K562 (cell line): ENCODE measurements around the gene SMIM36. TPM values are rescaled to one million over a fixed set of nuclear protein-coding genes. Genes with fewer than 3 reads are reported as not detected.

Experiments used
- ATAC-seq: fragments of 200-7000 bp; cut with Tn5 transposase; 3 replicates; pipeline ENCODE4 v1.9.1; 2020; ENCODE audit warnings: moderate library complexity
- BruUV-seq: library from RNA; stranded (reverse); fragments of 400-500 nt; replicated peaks from 2 replicates; lab custom pipeline; 2021; lab: Mats Ljungman, UMichigan
- CTCF ChIA-PET: fragments of 300-600 bp; formaldehyde crosslinking; extraction: SDS; loops from one replicate; lab custom pipeline; 2021; ENCODE audit warnings: low intra/inter-chr PET ratio; lab: Yijun Ruan, JAX
- POLR2A ChIA-PET: fragments of 300-600, 350-650 bp; sonication (Branson Sonifier 250); formaldehyde crosslinking; extraction: SDS; loops from one replicate; lab custom pipeline; 2021; ENCODE audit warnings: antibody characterized with exemption, inconsistent platforms; lab: Yijun Ruan, JAX
- DNase-seq, 4 experiments: peaks; one replicate each; pipeline versions ENCODE4 v3.0.0 to v3.0.0-alpha.2; 2011 to 2018; ENCODE audit warnings: low spot score in 3 of 4, mixed read lengths in 3 of 4; ENCODE audit errors: extremely low read depth in 1 of 4
- FAIRE-seq: peaks from 2 replicates; lab custom pipeline; 2011; peaks lifted over from hg19 to GRCh38; lab: Jason Lieb, UNC
- H2AFZ ChIP-seq: 2 replicates; pipeline ENCODE4 v1.6.0; 2011; ENCODE audit warnings: low read depth, low read length, control low read depth, inconsistent platforms
- H3K27ac ChIP-seq: fragments of 200-600 bp; 3 replicates; pipeline ENCODE4 v1.8.0; 2011; ENCODE audit warnings: low read depth, mild to moderate bottlenecking, control low read depth, inconsistent platforms, low read length, moderate library complexity, mixed read lengths; ENCODE audit errors: extremely low read depth
- H3K27me3 ChIP-seq, 2 experiments: fragments of 300-600 bp in 1 of 2; 2 replicates in 1 of 2; 3 replicates in 1 of 2; pipeline versions ENCODE4 v1.6.0 to v1.8.0; 2011; ENCODE audit warnings: inconsistent platforms in 2 of 2, low read length in 2 of 2, mild to moderate bottlenecking in 1 of 2, mixed read lengths in 1 of 2, moderate library complexity in 1 of 2; ENCODE audit not compliant: control insufficient read depth in 2 of 2, insufficient read depth in 2 of 2
- H3K36me3 ChIP-seq: fragments of 300-600 bp; 3 replicates; pipeline ENCODE4 v1.8.0; 2011; ENCODE audit warnings: mild to moderate bottlenecking, low read length, inconsistent platforms; ENCODE audit not compliant: control insufficient read depth, insufficient read depth
- H3K4me1 ChIP-seq, 2 experiments: fragments of 200-600 bp in 1 of 2; replicated peaks in 1 of 2; 2 replicates in 1 of 2; 3 replicates in 1 of 2; pipeline versions ENCODE4 v1.5.1 to v1.8.0; 2011; ENCODE audit warnings: inconsistent platforms in 2 of 2, low read length in 2 of 2, mild to moderate bottlenecking in 1 of 2, mixed read lengths in 1 of 2, moderate library complexity in 1 of 2; ENCODE audit not compliant: control insufficient read depth in 2 of 2, insufficient read depth in 2 of 2
- H3K4me2 ChIP-seq: 2 replicates; pipeline ENCODE4 v1.6.1; 2011; ENCODE audit warnings: low read length, control low read depth, inconsistent platforms, mixed read lengths; ENCODE audit not compliant: insufficient read depth
- H3K4me3 ChIP-seq: fragments of 200-600 bp; sonication (generic), shearing (Covaris generic); 2 replicates; pipeline ENCODE4 v1.5.1; 2016; ENCODE audit warnings: control low read depth, inconsistent platforms
- H3K79me2 ChIP-seq: fragments of 200-600 bp; 3 replicates; pipeline ENCODE4 v1.8.0; 2011; ENCODE audit warnings: low read length, inconsistent platforms; ENCODE audit not compliant: control insufficient read depth, insufficient read depth
- H3K9ac ChIP-seq, 2 experiments: 2 replicates each; pipeline versions ENCODE4 v1.6.0 to v1.6.1; 2011; ENCODE audit warnings: low read depth in 2 of 2, low read length in 2 of 2, control low read depth in 1 of 2, inconsistent platforms in 1 of 2, mild to moderate bottlenecking in 1 of 2, mixed read lengths in 1 of 2; ENCODE audit not compliant: insufficient read depth in 1 of 2
- H3K9me1 ChIP-seq: one replicate; pipeline ENCODE4 v1.6.0; 2011; ENCODE audit warnings: inconsistent platforms, mild to moderate bottlenecking, low read length, moderate library complexity; ENCODE audit not compliant: control insufficient read depth, insufficient read depth
- H3K9me3 ChIP-seq: replicated peaks from 2 replicates; pipeline ENCODE4 v1.5.1; 2011; ENCODE audit warnings: low read depth, low read length, inconsistent platforms; ENCODE audit not compliant: control insufficient read depth, insufficient read depth
- H4K20me1 ChIP-seq: replicated peaks from 2 replicates; pipeline ENCODE4 v1.6.1; 2011; ENCODE audit warnings: low read length, inconsistent platforms, mixed read lengths; ENCODE audit not compliant: control insufficient read depth, insufficient read depth
- ARHGAP35 ChIP-seq: fragments of 450-650 bp; IDR thresholded peaks from 2 replicates; pipeline ENCODE4 v1.6.1; 2018; ENCODE audit not compliant: partially characterized antibody
- GMEB1 ChIP-seq: fragments of 250-450 bp; sonication (Bioruptor Pico); IDR thresholded peaks from 2 replicates; pipeline ENCODE4 v1.4.0; 2020; ENCODE audit warnings: mild to moderate bottlenecking
- HMG20B ChIP-seq: fragments of 250-450 bp; sonication (Bioruptor Pico); IDR thresholded peaks from 2 replicates; pipeline ENCODE4 v1.5.0; 2021; ENCODE audit warnings: mild to moderate bottlenecking
- KLF16 ChIP-seq: IDR thresholded peaks from 2 replicates; pipeline ENCODE4 v1.6.1; 2016; ENCODE audit warnings: antibody characterized with exemption
- L3MBTL2 ChIP-seq: fragments of 450-650 bp; IDR thresholded peaks from 2 replicates; pipeline ENCODE4 v1.6.1; 2016; ENCODE audit warnings: mild to moderate bottlenecking, moderate library complexity
- MYC ChIP-seq, 2 experiments: fragments of 250-450 bp in 1 of 2; sonication (Bioruptor Pico) in 1 of 2; IDR thresholded peaks; 2 replicates each; pipeline versions ENCODE4 v1.5.1 to v1.6.1; 2012 to 2021; ENCODE audit warnings: low read depth in 2 of 2, borderline replicate concordance in 1 of 2, improper control_type of control experiment in 1 of 2, low read length in 1 of 2, mild to moderate bottlenecking in 1 of 2, moderate library complexity in 1 of 2
- PHB2 ChIP-seq: fragments of 450-650 bp; IDR thresholded peaks from 2 replicates; pipeline ENCODE4 v1.6.1; 2017; ENCODE audit warnings: low read depth
- POU5F1 ChIP-seq: fragments of 150-350 bp; IDR thresholded peaks from 2 replicates; pipeline ENCODE4 v1.6.1; 2014; ENCODE audit warnings: borderline replicate concordance, low read length, low read depth, mild to moderate bottlenecking; ENCODE audit not compliant: partially characterized antibody
- SMARCA4 ChIP-seq: fragments of 450-650 bp; IDR thresholded peaks from 2 replicates; pipeline ENCODE4 v1.6.1; 2016
- TCF7 ChIP-seq: sonication (generic); IDR thresholded peaks from 2 replicates; pipeline ENCODE4 v1.6.1; 2016; ENCODE audit warnings: antibody characterized with exemption, borderline replicate concordance
- TFAM ChIP-seq: fragments of 250-450 bp; sonication (Bioruptor Pico); conservative IDR thresholded peaks from 2 replicates; pipeline ENCODE4 v1.5.0; 2021; ENCODE audit warnings: mild to moderate bottlenecking, moderate library complexity
- ZNF785 ChIP-seq: fragments of 250-450 bp; sonication (Bioruptor Pico); IDR thresholded peaks from 2 replicates; pipeline ENCODE4 v1.4.0; 2020; ENCODE audit warnings: mild to moderate bottlenecking
- WGBS: fragments of 100-300 bp; shearing (Covaris generic); methylation state at CpG from one replicate; pipeline ENCODE4 v1.1.6; 2016; ENCODE audit warnings: low coverage, mixed read lengths; ENCODE audit not compliant: insufficient coverage; ENCODE audit errors: missing lambda C conversion rate; 5-methylcytosine and 5-hydroxymethylcytosine counted together
- in situ Hi-C: fragments of 300-500 bp; cut with MboI; formaldehyde crosslinking; loops from 4 replicates; pipeline ENCODE4 v1.15.0; 2018; ENCODE audit warnings: inconsistent platforms, mixed read lengths
- intact Hi-C: fragments of 100-400 bp; cut with micrococcal nuclease; formaldehyde crosslinking; loops from 2 replicates; pipeline ENCODE4 v1.14.2; 2022
- polyA plus RNA-seq, 8 experiments: library from polyadenylated mRNA; depleted of rRNA in 4 of 8; stranded (reverse) in 5 of 8; unstranded in 3 of 8; fragments of >200 nt; fragmentation: Nextera tagmentation in 2 of 8; fragmentation: Illumina TruSeq in 1 of 8; extraction: Ambion mirVana in 2 of 8; extraction: Trizol in 1 of 8; gene quantifications; 2 replicates each; pipeline versions ENCODE4 v1.2.1 to v1.2.3, GENCODE V29; 2011 to 2014; ENCODE audit warnings: inconsistent platforms in 1 of 8, missing spikeins in 1 of 8
- total RNA-seq, 7 experiments: library from RNA; depleted of rRNA in 6 of 7; stranded (reverse); fragments of >200 nt in 6 of 7; fragmentation: Illumina TruSeq in 2 of 7; extraction: Trizol in 2 of 7; gene quantifications; 2 replicates each; pipeline versions ENCODE4 v1.2.1 to v1.2.3, GENCODE V29; 2011 to 2021; ENCODE audit warnings: low replicate concordance in 1 of 7

Gene SMIM36
- total and polyA plus RNA-seq, 9 of the 15 experiments (the other 6 are each of a cell fraction or from before 2014, with no cell fraction given) = not detected

GRCh38 chr17:55479903-55480302 lies 31.3 kb downstream of the SMIM36 start:
- no peak for FAIRE-seq
- BruUV-seq = no TSS peak
- 42% methylated on average over 2 of the region's 2 CpGs for WGBS
- no peaks in the 10 kb centered on the region for H3K9me3 ChIP-seq
- ATAC-seq = no peak
- TF ChIP-seq HMG20B = no peak
- no peak for TF ChIP-seq ZNF785 (CRISPR knock-in tag)
- no peak for TF ChIP-seq TCF7
- TF ChIP-seq GMEB1 (CRISPR knock-in tag) = no peak
- TF ChIP-seq KLF16 = no peak
- no peak for TF ChIP-seq ARHGAP35
- no peak for TF ChIP-seq L3MBTL2
- TF ChIP-seq SMARCA4 = no peak
- TF ChIP-seq POU5F1 = no peak
- no peak for TF ChIP-seq PHB2
- no peak for TF ChIP-seq MYC (IDR thresholded peaks at IDR 0.05; ENCODE audit: low read depth, low read length)
- TF ChIP-seq MYC (CRISPR knock-in tag; IDR thresholded peaks at IDR 0.05; ENCODE audit: borderline replicate concordance, low read depth) = no peak
- TF ChIP-seq TFAM (CRISPR knock-in tag) = no peak
- H3K36me3 ChIP-seq = no peaks in the 10 kb centered on the region
- no peak overlapping the region for H3K4me2 ChIP-seq
- H3K4me3 ChIP-seq = no peak overlapping the region
- POLR2A ChIA-PET = interaction anchor here (0.6 to 0.8 kb wide), 4 partner anchors 12 to 299 kb away, joined by 3 read pairs; no protein-coding TSS in a partner anchor
- H3K9ac ChIP-seq = no peak overlapping the region
- DNase-seq = no peak
- in situ Hi-C loops (no loop called here), intact Hi-C loops (no loop called here)
- H3K9me1 ChIP-seq = no peaks in the 10 kb centered on the region
- CTCF ChIA-PET = no interaction called here
- H3K79me2 ChIP-seq = no peaks in the 10 kb centered on the region
- H4K20me1 ChIP-seq = no peaks in the 10 kb centered on the region
- H2AFZ ChIP-seq = peak overlapping the region; percentile 46; the same call in 1 of the 2 replicates
- H3K27me3 ChIP-seq = no peaks in the 10 kb centered on the region
- H3K4me1 ChIP-seq = no peaks in the 10 kb centered on the region; a peak in 3 of 5 replicates
- H3K27ac ChIP-seq = no peak overlapping the region
